OCI-LY7 (cell line): ENCODE data around the gene PCYOX1L. TPM values are rescaled to one million over a fixed set of nuclear protein-coding genes. Genes with fewer than 3 reads are reported as not detected.

Experiments
- Bru-seq: library from RNA; stranded (reverse); fragments of 400-500 nt; gene quantifications from one replicate; lab custom pipeline; 2021; lab: Mats Ljungman, UMichigan
- BruChase-seq, 2 experiments: library from RNA; stranded (reverse); fragments of 400-500 nt; gene quantifications; one replicate each; lab custom pipeline; 2021; lab: Mats Ljungman, UMichigan
- BruUV-seq: library from RNA; stranded (reverse); fragments of 400-500 nt; replicated peaks from 2 replicates; lab custom pipeline; 2021; lab: Mats Ljungman, UMichigan
- CTCF ChIA-PET: fragments of 300-600 bp; sonication (Branson Sonifier 250); formaldehyde crosslinking; loops from one replicate; lab custom pipeline; 2022; ENCODE audit warnings: antibody characterized with exemption; ENCODE audit not compliant: unreplicated experiment; lab: Charles Lee
- POLR2A ChIA-PET: fragments of 300-600 bp; sonication (Branson Sonifier 250); formaldehyde crosslinking; loops from one replicate; lab custom pipeline; 2022; ENCODE audit warnings: antibody characterized with exemption; lab: Charles Lee
- DNase-seq: peaks from one replicate; pipeline ENCODE4 v3.0.0-alpha.2; 2015; ENCODE audit warnings: low spot score
- H2AFZ ChIP-seq: fragments of 200-600 bp; sonication (generic), shearing (Covaris generic); 2 replicates; pipeline ENCODE4 v1.6.1; 2014; ENCODE audit warnings: mild to moderate bottlenecking, antibody characterized with exemption, low read length, moderate library complexity
- H3K27ac ChIP-seq: fragments of 200-600 bp; sonication (generic); 2 replicates; pipeline ENCODE4 v1.5.1; 2014; ENCODE audit warnings: mixed run types, low read depth, mild to moderate bottlenecking, moderate library complexity, low read length, inconsistent platforms; ENCODE audit not compliant: poor library complexity, severe bottlenecking
- H3K36me3 ChIP-seq: fragments of 200-600 bp; sonication (generic); 2 replicates; pipeline ENCODE4 v1.6.1; 2014; ENCODE audit warnings: mild to moderate bottlenecking, antibody characterized with exemption, low read length, moderate library complexity, mixed read lengths; ENCODE audit not compliant: insufficient read depth
- H3K4me1 ChIP-seq: fragments of 200-600 bp; sonication (generic); 2 replicates; pipeline ENCODE4 v1.5.1; 2014; ENCODE audit warnings: mild to moderate bottlenecking, low read length; ENCODE audit not compliant: insufficient read depth, poor library complexity, severe bottlenecking
- H3K4me2 ChIP-seq: fragments of 200-600 bp; sonication (generic); 2 replicates; pipeline ENCODE4 v1.6.1; 2014; ENCODE audit warnings: mild to moderate bottlenecking, low read length
- H3K4me3 ChIP-seq: fragments of 200-600 bp; sonication (generic); 2 replicates; pipeline ENCODE4 v1.5.1; 2014; ENCODE audit warnings: mild to moderate bottlenecking, low read depth, low read length; ENCODE audit not compliant: poor library complexity, severe bottlenecking
- H3K79me2 ChIP-seq: fragments of 200-600 bp; sonication (generic); 2 replicates; pipeline ENCODE4 v1.6.1; 2016; ENCODE audit warnings: low read depth, mild to moderate bottlenecking, low read length, moderate library complexity, mixed read lengths; ENCODE audit not compliant: insufficient read depth
- H3K9me2 ChIP-seq: fragments of 200-600 bp; sonication (generic); 2 replicates; pipeline ENCODE4 v1.6.1; 2016; ENCODE audit warnings: mild to moderate bottlenecking, low read length, mixed read lengths; ENCODE audit not compliant: insufficient read depth
- H3K9me3 ChIP-seq: fragments of 200-600 bp; sonication (generic); 2 replicates; pipeline ENCODE4 v1.6.1; 2014; ENCODE audit warnings: mild to moderate bottlenecking, mixed run types, low read length, mixed read lengths
- H4K20me1 ChIP-seq: fragments of 200-600 bp; sonication (generic); 2 replicates; pipeline ENCODE4 v1.6.1; 2014; ENCODE audit warnings: mild to moderate bottlenecking, antibody characterized with exemption, low read length, moderate library complexity, mixed read lengths; ENCODE audit not compliant: insufficient read depth
- EZH2phosphoT487 ChIP-seq: fragments of 200-600 bp; sonication (generic); IDR thresholded peaks from 2 replicates; pipeline ENCODE4 v1.6.1; 2018; ENCODE audit warnings: low read depth, borderline replicate concordance, mild to moderate bottlenecking, mixed run types, antibody characterized with exemption, low read length, moderate library complexity, mixed read lengths
- intact Hi-C: fragments of 100-400 bp; cut with micrococcal nuclease; formaldehyde crosslinking; loops from one replicate; pipeline ENCODE4 v1.10.0; 2022; ENCODE audit not compliant: unreplicated experiment
- long read RNA-seq: library from polyadenylated mRNA; stranded (forward); transcript quantifications from one replicate; pipeline ENCODE4 v2.0.0, GENCODE V29; 2022
- total RNA-seq, 2 experiments: library from RNA; depleted of rRNA in 1 of 2; stranded (reverse); fragments of >200 nt in 1 of 2; shearing (Covaris generic) in 1 of 2; gene quantifications; 2 replicates each; pipeline ENCODE4 v1.2.3, GENCODE V29; 2014 to 2022
- TF ChIP-seq, protein P1 (sequence below): fragments of 200-600 bp; sonication (generic); conservative IDR thresholded peaks from 2 replicates; pipeline ENCODE4 v1.5.1; 2014; ENCODE audit warnings: mild to moderate bottlenecking, antibody characterized with exemption, low read length, moderate library complexity, mixed read lengths

PCYOX1L gene, protein sequence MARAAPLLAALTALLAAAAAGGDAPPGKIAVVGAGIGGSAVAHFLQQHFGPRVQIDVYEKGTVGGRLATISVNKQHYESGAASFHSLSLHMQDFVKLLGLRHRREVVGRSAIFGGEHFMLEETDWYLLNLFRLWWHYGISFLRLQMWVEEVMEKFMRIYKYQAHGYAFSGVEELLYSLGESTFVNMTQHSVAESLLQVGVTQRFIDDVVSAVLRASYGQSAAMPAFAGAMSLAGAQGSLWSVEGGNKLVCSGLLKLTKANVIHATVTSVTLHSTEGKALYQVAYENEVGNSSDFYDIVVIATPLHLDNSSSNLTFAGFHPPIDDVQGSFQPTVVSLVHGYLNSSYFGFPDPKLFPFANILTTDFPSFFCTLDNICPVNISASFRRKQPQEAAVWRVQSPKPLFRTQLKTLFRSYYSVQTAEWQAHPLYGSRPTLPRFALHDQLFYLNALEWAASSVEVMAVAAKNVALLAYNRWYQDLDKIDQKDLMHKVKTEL
- total RNA-seq (2014; rRNA removed; shearing (Covaris generic)) (18.5 and 22.5 TPM in 2 replicates), total RNA-seq (2022) (32.3 and 33.3 TPM in 2 replicates), Bru-seq, nascent RNA (percentile 71 among the genes with signal in this experiment), BruChase-seq, experiment 1, labeled RNA remaining after a 6-hour chase (percentile 61 among the genes with signal in this experiment), BruChase-seq, experiment 2, labeled RNA remaining after a 2-hour chase (percentile 71 among the genes with signal in this experiment)
- long read RNA-seq, full-length matches to known transcripts, result 32 of 39 reads
- long read RNA-seq, partial matches to known transcripts, result 2 of 39 reads
- long read RNA-seq, other reads (novel, unspliced or antisense), result 5 of 39 reads

DNA sequence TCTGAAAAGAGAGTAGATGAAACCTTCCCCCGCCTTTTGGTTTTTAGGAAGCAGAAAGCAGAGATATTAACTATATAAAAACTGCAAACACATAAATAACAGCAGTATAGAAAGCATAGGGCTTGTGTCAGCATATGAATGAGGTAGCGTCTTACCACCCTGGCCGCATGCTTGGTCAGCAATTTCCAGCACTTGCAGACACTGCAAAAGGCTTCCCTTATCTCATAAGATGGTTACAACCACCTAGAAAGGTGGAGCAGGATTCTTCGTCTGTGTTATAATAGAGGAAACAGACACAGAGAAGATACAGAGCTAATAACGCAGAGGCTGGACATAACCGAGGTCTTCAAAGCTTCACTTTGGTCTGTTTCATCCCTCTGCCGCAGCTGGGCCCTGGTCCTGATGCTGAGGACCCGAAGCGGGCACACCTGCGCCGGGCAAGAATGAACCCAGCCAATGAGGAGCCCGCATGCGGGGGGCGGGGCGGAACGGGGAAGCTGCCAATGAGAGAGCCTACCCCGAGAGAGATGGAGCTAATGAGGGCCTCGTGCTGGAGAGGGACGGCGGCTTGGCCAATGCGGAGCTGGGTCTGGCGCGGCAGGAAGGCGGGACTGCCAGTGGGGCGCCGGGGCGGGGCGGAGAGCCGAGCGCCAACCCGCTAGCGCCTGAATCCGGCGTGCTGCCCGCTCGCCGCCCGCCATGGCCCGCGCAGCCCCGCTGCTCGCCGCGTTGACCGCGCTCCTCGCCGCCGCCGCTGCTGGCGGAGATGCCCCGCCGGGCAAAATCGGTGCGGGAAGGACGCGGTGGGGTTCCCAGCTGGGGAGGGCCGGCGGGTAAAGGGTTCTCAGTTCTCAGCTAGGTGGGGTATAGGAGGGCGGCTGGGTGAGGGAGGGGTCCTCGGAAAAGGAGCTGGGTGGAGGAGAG lies at the start of gene PCYOX1L:
Gene PCYOX1L (plus strand): TSS at position 677 of the 924 bp plus-strand sequence. CDS start 23 bp downstream, at position 700.
- intact Hi-C loops, result loop anchor here (1.0 kb wide), 1 partner anchor 12 kb away; the partner anchor contains the start of gene GRPEL2
- CTCF ChIA-PET, result interaction anchor here (0.6 to 1.1 kb wide), 5 partner anchors 10 to 94 kb away, joined by 3 to 5 read pairs (median 4); no protein-coding TSS in a partner anchor

DNA sequence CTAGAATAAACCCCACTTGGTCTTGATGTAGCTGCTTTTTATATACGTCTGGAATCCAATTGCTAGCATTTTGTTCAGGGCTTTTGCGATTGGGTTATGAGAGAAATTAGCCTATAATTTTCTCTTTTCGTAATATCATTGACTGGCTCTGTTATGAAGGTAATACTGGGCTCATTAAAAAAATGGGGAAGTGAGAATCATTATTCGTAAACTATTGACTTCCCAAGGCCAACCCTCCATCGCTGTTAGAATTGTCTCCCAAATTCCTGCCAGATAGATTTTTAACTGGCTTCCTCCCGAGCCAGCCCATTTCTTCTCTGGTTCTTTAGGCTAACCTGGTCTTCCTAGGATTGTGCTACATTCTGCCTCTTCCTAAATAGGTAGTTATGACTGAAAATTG lies 48.5 kb upstream of the PCYOX1L start:
- POLR2A ChIA-PET, result interaction anchor here (0.9 to 1.1 kb wide), 2 partner anchors 11 to 48 kb away, joined by 3 to 4 read pairs; partner anchors contain the start of gene PCYOX1L

More for the DNA sequence above, at the start of gene PCYOX1L:
- peak within 1 kb of the TSS; percentile 53 for H3K27ac ChIP-seq
- peaks cover 6% of the 10 kb centered on the region; the same call in 1 of the 2 replicates for H4K20me1 ChIP-seq
- H3K79me2 ChIP-seq, result peaks cover 46% of the 10 kb centered on the region; the same call in 1 of the 2 replicates
- TF ChIP-seq, protein P1, sequence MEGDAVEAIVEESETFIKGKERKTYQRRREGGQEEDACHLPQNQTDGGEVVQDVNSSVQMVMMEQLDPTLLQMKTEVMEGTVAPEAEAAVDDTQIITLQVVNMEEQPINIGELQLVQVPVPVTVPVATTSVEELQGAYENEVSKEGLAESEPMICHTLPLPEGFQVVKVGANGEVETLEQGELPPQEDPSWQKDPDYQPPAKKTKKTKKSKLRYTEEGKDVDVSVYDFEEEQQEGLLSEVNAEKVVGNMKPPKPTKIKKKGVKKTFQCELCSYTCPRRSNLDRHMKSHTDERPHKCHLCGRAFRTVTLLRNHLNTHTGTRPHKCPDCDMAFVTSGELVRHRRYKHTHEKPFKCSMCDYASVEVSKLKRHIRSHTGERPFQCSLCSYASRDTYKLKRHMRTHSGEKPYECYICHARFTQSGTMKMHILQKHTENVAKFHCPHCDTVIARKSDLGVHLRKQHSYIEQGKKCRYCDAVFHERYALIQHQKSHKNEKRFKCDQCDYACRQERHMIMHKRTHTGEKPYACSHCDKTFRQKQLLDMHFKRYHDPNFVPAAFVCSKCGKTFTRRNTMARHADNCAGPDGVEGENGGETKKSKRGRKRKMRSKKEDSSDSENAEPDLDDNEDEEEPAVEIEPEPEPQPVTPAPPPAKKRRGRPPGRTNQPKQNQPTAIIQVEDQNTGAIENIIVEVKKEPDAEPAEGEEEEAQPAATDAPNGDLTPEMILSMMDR, result no peak
- no peak for TF ChIP-seq EZH2phosphoT487
- peak within 1 kb of the TSS; percentile 73 for H3K4me2 ChIP-seq
- peak; percentile 96 for DNase-seq
- peaks cover 21% of the 10 kb centered on the region for H3K4me1 ChIP-seq
- POLR2A ChIA-PET, result interaction anchor here (0.6 to 12.6 kb wide), 15 partner anchors 10 to 1710 kb away, joined by 3 to 183 read pairs (median 3); partner anchors contain the start of gene GRPEL2
- BruUV-seq, result no TSS peak
- peak within 1 kb of the TSS; percentile 72 for H2AFZ ChIP-seq
- peaks cover 40% of the 10 kb centered on the region for H3K36me3 ChIP-seq
- peak within 1 kb of the TSS; percentile 94 for H3K4me3 ChIP-seq
- no peaks in the 10 kb centered on the region for H3K9me3 ChIP-seq
- H3K9me2 ChIP-seq, result no peaks in the 10 kb centered on the region

More for the DNA sequence above, 48.5 kb upstream of the PCYOX1L start:
- BruUV-seq, result no TSS peak
- Histone ChIP-seq H3K9me3 (no peaks in the 10 kb centered on the region), H3K4me1 (no peaks in the 10 kb centered on the region), H3K27ac (no peak overlapping the region), H3K79me2 (no peaks in the 10 kb centered on the region), H3K4me3 (no peak overlapping the region), H4K20me1 (no peaks in the 10 kb centered on the region), H3K9me2 (no peaks in the 10 kb centered on the region), H2AFZ (no peak overlapping the region), H3K36me3 (no peaks in the 10 kb centered on the region), H3K4me2 (no peak overlapping the region)
- CTCF ChIA-PET, result no interaction called here
- TF ChIP-seq, protein P1, result no peak
- no peak for TF ChIP-seq EZH2phosphoT487
- DNase-seq, result no peak
- intact Hi-C loops, result no loop called here
